Activated CD4-positive, CD25-positive, alpha-beta regulatory T cell treated with anti-CD3 and anti-CD28 coated beads, Interleukin-2, amount 50 U/mL, for 72 hours (primary cell): ENCODE data around the gene FANCE.

Source experiments
- DNase-seq: peaks from one replicate; pipeline ENCODE4 v3.0.0; 2021

FANCE gene

DNA sequence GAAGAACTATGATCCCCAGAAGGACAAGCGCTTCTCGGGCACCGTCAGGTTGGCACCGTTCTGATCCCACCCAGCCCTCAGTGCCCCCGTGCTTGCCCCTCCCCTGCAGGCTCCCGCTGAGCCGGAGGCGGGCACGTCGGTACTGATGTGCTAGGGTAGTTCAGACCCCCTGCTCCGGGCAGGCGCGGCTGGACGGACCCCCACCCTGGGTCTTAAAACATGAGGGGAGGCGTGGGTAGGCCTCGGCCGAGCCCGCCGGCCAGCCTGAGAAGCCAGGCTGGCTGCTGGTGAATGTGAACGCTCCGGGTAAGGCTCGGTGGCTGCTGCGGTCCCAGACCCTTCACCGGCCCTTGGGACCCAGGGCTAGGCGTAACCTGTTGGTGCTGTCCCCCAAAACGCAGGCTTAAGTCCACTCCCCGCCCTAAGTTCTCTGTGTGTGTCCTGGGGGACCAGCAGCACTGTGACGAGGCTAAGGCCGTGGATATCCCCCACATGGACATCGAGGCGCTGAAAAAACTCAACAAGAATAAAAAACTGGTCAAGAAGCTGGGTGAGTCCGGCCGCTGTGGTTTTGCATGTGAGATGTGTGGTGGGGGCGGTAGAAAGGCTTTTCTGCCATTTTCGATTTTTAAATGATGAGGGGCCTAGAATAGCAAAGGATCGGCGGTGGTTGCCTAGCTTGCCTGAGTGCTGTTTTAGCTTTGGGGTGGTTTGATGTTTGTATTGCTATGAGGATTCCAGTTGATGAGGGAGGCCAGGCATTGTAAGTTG, 17.0 kb downstream of the FANCE start:
- no peak for DNase-seq

GRCh38 chr6:35469751-35470662, 17.9 kb downstream of the FANCE start:
- DNase-seq = no peak

DNA sequence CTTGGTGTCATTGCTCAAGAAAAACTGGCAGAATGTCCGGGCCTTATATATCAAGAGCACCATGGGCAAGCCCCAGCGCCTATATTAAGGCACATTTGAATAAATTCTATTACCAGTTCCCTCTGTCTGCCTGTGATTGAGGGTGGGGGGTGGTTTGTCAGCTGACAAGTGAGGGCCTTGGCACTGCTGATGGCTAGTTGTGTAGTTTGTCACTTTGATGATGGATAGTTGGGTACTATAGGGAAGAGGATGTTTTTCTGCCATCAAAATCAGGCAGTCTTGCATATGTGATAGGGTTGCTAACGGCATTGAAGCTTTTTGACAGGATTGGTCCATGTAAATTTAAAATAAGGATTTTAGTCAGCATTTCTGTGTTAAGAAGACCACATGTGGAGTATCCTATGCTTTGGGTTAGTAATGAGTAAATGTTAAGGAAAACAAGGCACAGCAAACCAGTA, 18.6 kb downstream of the FANCE start:
- DNase-seq = no peak

- no peak for DNase-seq
Observed at GRCh38 chr6:35471836-35472345, 19.8 kb downstream of the FANCE start.

DNA sequence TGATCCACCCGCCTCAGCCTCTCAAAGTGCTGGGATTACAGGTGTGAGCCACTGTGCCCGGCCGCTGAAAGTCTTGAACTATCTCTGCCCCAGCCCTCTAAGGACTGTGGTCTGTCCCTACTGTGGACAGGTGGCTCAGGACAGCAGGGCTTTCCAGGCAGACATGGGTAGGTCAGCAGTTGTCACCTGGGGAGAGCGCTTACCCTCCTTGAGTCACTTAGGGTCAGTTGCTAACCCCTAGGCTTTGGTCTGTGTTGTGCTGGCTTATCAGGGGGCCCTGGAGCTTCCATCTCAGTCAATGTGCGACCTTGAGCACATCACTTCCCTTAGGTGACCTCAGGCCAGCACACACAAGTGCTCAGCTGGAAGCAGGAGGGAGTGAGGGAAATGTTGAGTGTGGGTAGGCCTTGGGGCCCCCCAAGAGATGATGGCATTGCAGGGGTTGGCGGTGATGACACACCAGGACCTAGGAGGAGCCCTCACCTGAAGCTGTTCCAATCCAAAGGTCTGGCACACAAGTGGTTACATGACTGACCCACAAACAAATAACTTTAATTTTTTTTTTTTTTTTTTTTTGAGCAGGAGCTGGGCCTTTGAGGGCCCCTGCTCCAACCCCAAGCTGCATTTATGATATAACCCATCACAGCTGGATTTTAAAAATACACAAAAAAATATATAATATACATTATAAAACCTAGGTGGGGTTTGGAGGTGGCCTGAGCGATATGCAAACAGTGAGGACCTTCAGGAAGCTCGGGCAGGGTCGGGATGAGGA, 21.1 kb downstream of the FANCE start:
- no peak for DNase-seq

DNA sequence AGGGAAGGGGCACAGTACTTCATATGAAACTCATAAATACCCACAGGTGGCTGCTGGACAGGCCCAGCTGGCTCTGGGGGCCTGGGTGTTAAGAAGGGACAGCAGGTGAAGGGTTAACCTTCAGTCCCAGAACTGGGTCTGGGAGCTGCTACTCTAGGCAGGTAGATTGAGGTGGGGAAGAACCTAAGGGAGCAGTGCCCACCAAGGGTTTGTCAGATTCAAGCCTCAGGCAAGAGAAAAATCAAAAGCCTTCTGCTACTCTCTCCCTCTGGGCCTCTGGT, 21.7 kb downstream of the FANCE start:
- no peak for DNase-seq

DNA sequence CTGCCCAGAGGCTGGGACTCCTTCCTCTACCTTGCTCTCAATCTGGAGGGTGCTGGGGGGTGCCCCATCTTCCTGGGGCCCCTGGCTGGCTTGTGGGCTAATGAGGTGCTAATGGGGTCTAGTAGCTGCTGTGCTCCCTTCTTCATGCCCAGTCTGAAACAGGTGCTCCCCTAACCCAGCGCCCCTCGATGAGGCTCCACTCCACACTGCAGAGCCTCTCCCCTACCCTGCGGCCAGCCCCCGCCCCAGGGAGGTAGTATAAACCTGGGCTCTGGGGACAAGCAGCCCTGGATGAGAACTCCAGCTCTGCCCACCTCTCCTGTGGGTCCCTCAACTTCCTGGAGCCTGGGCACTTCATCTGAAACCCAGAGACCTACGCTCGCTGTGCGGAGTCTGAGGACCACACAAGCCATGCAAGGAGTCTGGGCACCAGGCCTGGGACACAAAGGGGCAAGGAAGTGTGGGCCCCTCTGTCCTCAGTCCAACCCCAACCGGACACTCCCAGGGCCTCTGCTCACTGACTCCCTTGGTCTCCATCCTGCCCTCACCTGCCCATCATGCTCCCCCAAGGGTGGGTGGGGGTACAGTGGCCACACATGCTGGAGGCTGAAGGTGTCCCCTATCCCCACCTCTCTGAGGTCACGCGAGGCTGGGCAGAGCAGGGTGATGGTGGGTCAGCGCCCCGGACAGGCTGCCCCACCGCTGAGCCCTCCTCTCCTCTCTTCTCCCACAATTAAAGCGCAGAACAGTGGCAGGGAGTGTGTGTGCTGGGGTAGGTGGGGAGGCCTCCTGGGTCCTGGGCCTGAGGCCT, 22.2 kb downstream of the FANCE start:
- DNase-seq = no peak

DNA sequence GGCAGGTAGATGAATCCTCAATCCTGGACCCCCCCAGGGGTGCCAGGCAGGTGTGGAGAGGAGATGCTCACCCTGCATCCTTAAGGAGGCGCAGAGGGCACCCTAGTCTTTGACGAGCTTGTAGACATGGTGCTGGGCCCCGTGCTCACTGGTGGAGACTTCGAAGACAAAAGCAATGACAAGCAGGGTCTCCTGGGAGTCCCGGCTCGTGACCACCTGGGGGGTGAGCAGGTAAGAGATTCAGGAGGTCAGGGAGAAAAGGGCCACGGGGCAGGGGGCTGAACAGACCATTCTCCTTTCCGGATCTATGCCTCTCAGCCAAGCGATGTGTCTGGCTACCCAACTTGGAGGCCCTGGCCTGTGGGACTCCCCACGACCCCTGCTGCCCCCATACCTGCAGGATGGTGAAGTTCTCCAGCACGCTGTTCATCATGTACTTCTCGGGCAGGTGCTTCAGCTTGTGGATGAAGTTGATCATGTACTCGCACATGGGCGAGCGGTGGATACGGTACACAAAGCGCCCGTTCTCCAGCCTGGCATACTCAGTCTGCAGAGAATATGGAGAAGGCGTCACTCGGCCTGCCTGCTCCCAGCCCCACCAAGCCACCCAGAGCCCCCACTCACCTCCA, 22.9 kb downstream of the FANCE start:
- no peak for DNase-seq

DNA sequence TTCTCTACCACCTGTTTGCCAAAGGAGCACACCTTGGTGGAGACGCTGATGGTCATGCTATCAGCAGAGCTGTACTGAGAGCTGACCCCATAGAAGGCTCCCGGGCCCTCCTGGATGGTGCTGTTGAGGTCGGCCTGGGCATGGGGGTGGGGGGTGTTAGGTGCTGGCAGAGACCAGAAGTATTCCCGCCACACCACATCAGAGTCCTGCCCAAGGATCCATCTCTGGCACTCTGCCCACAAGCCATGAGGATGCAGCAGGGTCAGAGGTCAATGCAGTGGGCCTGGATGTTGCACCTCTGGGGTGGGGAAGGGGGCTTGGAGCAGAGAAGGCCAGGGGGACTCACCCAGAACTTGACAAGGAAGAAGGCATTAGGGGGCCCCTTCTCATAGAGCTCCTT, 23.4 kb downstream of the FANCE start:
- DNase-seq = no peak

DNA sequence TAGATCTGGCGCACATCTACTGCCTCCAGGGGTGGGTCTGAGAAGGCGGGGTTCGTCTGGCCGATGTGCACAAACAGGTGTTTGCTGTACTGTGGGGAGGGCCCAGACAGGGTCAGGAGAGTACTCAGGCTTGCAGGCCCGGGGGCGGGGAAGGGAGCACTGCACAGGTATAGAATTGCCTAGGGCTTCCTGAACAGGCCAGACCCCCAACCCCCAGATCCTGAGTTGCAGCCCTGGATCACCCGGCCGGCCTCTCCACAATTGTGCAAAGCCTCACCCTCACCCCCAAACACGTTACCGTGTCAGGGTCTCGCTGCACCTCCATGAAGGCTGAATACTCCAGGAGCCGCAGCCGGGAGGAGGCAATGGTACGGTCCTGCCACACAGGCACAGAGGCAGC, 23.9 kb downstream of the FANCE start:
- DNase-seq = no peak

GRCh38 chr6:35477028-35477427, 24.9 kb downstream of the FANCE start:
- DNase-seq = no peak

- no peak for DNase-seq
Observed at GRCh38 chr6:35477551-35478179, 25.5 kb downstream of the FANCE start.

DNA sequence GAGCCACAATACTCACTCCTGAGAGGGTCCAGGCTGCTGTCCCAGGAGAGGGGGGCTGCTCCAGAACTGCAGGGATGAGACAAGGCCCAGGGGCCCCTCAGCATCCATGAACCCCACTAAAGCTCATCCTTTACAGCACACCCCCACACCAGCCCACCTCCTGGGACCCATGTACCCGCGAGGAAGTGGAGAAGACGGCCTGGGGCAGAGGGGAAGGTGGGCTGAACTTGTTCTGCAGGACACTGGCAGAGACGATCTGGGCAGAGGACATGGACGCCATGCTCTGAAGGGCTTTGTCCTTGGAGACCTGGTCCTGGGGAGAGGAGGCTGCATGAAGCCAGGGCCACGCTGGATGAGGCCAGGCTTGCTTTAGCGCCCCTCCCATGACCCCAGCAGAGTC, 26.1 kb downstream of the FANCE start:
- DNase-seq = no peak

GRCh38 chr6:35480176-35480575, 28.0 kb downstream of the FANCE start:
- DNase-seq = no peak

- no peak for DNase-seq
Observed at GRCh38 chr6:35481226-35481625, 29.1 kb downstream of the FANCE start.

DNA sequence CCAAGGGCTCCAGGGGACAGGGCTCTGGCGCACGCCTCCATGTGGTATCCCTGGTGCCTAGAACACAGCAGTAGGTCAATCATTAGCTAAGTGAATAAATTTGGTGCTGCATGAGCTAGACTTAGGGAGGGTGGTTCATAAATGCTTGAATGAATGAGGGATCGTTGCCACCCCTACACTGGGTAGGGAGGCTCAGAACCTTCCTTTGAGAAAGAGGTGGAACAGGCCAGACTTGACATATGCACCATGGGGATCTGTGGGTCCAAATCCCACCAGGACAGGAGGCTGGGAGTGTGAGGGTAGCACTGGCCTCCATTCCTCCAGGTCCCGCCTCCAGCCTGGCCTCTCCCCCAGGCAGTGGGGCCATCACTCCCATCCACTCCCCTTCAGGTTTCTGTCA, 30.9 kb downstream of the FANCE start:
- DNase-seq = no peak

DNA sequence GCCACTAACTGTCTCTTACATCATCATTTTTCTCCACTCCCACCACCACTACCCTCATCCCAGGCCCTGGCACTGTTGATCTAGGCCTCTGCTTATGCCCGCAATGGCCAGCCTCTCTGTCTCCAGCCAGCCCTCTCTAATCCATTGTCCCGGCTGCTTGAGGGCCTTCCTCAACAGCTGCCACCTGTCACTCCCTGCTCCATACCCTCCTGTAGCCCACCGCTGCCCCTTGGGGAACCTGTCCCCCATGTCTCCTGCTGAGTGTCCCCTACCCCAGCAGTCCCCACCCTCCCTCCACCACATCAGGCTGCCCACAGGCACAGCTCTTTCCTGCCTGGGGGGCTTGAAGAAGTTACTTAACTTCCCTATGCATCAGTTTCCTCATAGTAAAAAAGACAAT, 31.4 kb downstream of the FANCE start:
- DNase-seq = no peak

DNA sequence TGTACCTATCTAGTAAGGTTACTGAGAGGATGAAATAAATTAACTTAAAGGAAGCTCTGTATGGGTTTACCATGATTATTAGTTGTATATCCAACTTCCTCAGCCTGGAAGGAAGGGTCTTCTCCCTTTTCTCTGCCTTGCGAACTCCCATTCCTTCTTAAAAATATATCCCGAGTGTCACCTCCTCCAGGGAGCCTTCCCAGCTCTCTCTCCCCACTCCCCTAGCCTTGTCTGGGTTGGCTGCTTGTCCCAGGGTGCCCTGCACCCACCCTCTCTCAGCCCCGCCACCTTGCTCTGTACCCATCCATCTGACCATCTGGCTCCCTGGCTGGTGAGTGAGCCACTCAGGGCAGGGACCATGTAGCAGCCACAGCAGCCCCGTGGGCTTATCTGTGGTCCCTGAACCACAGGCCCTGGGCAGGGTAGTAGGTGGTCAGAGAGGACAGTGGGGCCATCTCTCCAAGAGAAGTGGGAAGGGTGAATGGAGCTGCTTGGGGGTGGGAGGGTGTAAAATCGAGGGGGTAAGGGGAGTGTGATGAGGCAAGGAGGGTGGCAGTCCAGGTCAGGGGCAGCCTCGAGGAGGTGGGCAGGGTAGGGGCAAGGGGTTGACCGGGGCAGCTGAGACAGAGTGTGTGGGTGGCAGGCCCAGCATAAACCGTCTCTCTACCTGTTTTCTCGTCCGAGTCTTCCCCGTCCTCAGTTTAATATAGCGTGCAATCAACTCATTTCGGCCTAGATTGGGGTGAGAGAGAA, 31.9 kb downstream of the FANCE start:
- DNase-seq = no peak

GRCh38 chr6:35484921-35485392, 32.8 kb downstream of the FANCE start:
- DNase-seq = no peak

DNA sequence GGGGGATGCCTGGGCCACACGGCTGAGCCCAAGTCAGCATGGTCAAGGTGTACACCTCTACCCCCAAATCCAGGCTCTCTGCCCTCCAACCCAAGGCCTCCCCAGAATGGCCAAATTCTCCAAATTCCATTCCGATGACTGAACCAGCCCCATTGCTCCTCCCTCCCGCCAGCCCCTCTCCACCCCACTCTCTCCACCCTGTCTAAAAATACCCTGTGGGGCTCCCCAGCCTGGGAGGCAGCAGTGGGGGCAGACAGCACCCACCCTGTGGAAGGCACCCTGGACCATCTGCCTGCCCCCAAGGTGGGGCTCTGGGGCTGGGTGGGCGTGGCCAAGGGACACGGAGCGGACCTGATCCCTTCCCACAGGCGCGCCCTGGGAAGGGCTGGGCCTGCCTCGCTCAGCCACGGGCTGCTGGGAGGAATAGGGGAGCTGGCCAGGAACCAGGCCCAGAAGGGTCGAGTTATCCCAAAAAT, 33.3 kb downstream of the FANCE start:
- DNase-seq = no peak
